ENCODE data around the gene ACBD7.

The ACBD7 gene

GRCh38 chr10:15120523-15120922 is 31.9 kb upstream of the ACBD7 start:
- no peak overlapping the region for H2AFZ ChIP-seq (ENCODE audit: low read length, unreplicated experiment)
- peak overlapping the region; percentile 72 for H3K27ac ChIP-seq (ENCODE audit: low read depth, low read length)
- H3K4me3 ChIP-seq (ENCODE audit: low read depth, low read length), result no peak overlapping the region
- H3K4me1 ChIP-seq (ENCODE audit: control insufficient read depth, insufficient read depth, low read length, unreplicated experiment), result peaks cover 35% of the 10 kb centered on the region
- peaks cover 44% of the 10 kb centered on the region for H3K36me3 ChIP-seq (ENCODE audit: insufficient read depth, low read length)
- H3K27me3 ChIP-seq (ENCODE audit: insufficient read depth, low read length), result no peaks in the 10 kb centered on the region
- peaks cover 5% of the 10 kb centered on the region for H3K79me2 ChIP-seq (ENCODE audit: control insufficient read depth, insufficient read depth, low read length, unreplicated experiment)

- peaks cover 5% of the 10 kb centered on the region for H3K79me2 ChIP-seq (ENCODE audit: control insufficient read depth, insufficient read depth, low read length, unreplicated experiment)
- H3K27ac ChIP-seq (ENCODE audit: low read depth, low read length), result no peak overlapping the region
- no peak overlapping the region for H3K4me3 ChIP-seq (ENCODE audit: low read depth, low read length)
- H3K36me3 ChIP-seq (ENCODE audit: insufficient read depth, low read length), result peaks cover 47% of the 10 kb centered on the region
- peaks cover 29% of the 10 kb centered on the region for H3K4me1 ChIP-seq (ENCODE audit: control insufficient read depth, insufficient read depth, low read length, unreplicated experiment)
- H3K27me3 ChIP-seq (ENCODE audit: insufficient read depth, low read length), result no peaks in the 10 kb centered on the region
- H2AFZ ChIP-seq (ENCODE audit: low read length, unreplicated experiment), result no peak overlapping the region
These were observed 30.0 kb upstream of the ACBD7 start for GRCh38 chr10:15118615-15119014.

GRCh38 chr10:15116225-15116624 is 27.6 kb upstream of the ACBD7 start:
- Histone ChIP-seq H3K4me3 (ENCODE audit: low read depth, low read length) (no peak overlapping the region), H3K36me3 (ENCODE audit: insufficient read depth, low read length) (peaks cover 50% of the 10 kb centered on the region), H3K27me3 (ENCODE audit: insufficient read depth, low read length) (no peaks in the 10 kb centered on the region), H3K27ac (ENCODE audit: low read depth, low read length) (no peak overlapping the region), H2AFZ (ENCODE audit: low read length, unreplicated experiment) (no peak overlapping the region), H3K79me2 (ENCODE audit: control insufficient read depth, insufficient read depth, low read length, unreplicated experiment) (peaks cover 5% of the 10 kb centered on the region), H3K4me1 (ENCODE audit: control insufficient read depth, insufficient read depth, low read length, unreplicated experiment) (peaks cover 7% of the 10 kb centered on the region)

- Histone ChIP-seq H3K79me2 (ENCODE audit: control insufficient read depth, insufficient read depth, low read length, unreplicated experiment) (peaks cover 5% of the 10 kb centered on the region), H3K27ac (ENCODE audit: low read depth, low read length) (no peak overlapping the region), H2AFZ (ENCODE audit: low read length, unreplicated experiment) (no peak overlapping the region), H3K4me3 (ENCODE audit: low read depth, low read length) (no peak overlapping the region), H3K36me3 (ENCODE audit: insufficient read depth, low read length) (peaks cover 38% of the 10 kb centered on the region), H3K27me3 (ENCODE audit: insufficient read depth, low read length) (no peaks in the 10 kb centered on the region), H3K4me1 (ENCODE audit: control insufficient read depth, insufficient read depth, low read length, unreplicated experiment) (no peaks in the 10 kb centered on the region)
These were observed 25.2 kb upstream of the ACBD7 start for GRCh38 chr10:15113766-15114165.

- H3K79me2 ChIP-seq (ENCODE audit: control insufficient read depth, insufficient read depth, low read length, unreplicated experiment), result peaks cover 5% of the 10 kb centered on the region
- H3K4me3 ChIP-seq (ENCODE audit: low read depth, low read length), result no peak overlapping the region
- H3K27me3 ChIP-seq (ENCODE audit: insufficient read depth, low read length), result no peaks in the 10 kb centered on the region
- H3K4me1 ChIP-seq (ENCODE audit: control insufficient read depth, insufficient read depth, low read length, unreplicated experiment), result no peaks in the 10 kb centered on the region
- no peak overlapping the region for H3K27ac ChIP-seq (ENCODE audit: low read depth, low read length)
- H3K36me3 ChIP-seq (ENCODE audit: insufficient read depth, low read length), result peaks cover 34% of the 10 kb centered on the region
- H2AFZ ChIP-seq (ENCODE audit: low read length, unreplicated experiment), result no peak overlapping the region
These were observed 24.1 kb upstream of the ACBD7 start for GRCh38 chr10:15112657-15113056.

- H3K27ac ChIP-seq (ENCODE audit: low read depth, low read length), result no peak overlapping the region
- peaks cover 7% of the 10 kb centered on the region for H3K36me3 ChIP-seq (ENCODE audit: insufficient read depth, low read length)
- H3K79me2 ChIP-seq (ENCODE audit: control insufficient read depth, insufficient read depth, low read length, unreplicated experiment), result peaks cover 2% of the 10 kb centered on the region
- no peaks in the 10 kb centered on the region for H3K4me1 ChIP-seq (ENCODE audit: control insufficient read depth, insufficient read depth, low read length, unreplicated experiment)
- no peaks in the 10 kb centered on the region for H3K27me3 ChIP-seq (ENCODE audit: insufficient read depth, low read length)
- H3K4me3 ChIP-seq (ENCODE audit: low read depth, low read length), result no peak overlapping the region
- no peak overlapping the region for H2AFZ ChIP-seq (ENCODE audit: low read length, unreplicated experiment)
These were observed 17.9 kb upstream of the ACBD7 start for GRCh38 chr10:15106352-15107013.

- peaks cover 31% of the 10 kb centered on the region for H3K79me2 ChIP-seq (ENCODE audit: control insufficient read depth, insufficient read depth, low read length, unreplicated experiment)
- H3K4me3 ChIP-seq (ENCODE audit: low read depth, low read length), result no peak overlapping the region
- no peak overlapping the region for H3K27ac ChIP-seq (ENCODE audit: low read depth, low read length)
- H3K27me3 ChIP-seq (ENCODE audit: insufficient read depth, low read length), result no peaks in the 10 kb centered on the region
- H3K36me3 ChIP-seq (ENCODE audit: insufficient read depth, low read length), result peaks cover 6% of the 10 kb centered on the region
- H2AFZ ChIP-seq (ENCODE audit: low read length, unreplicated experiment), result no peak overlapping the region
- peaks cover 2% of the 10 kb centered on the region for H3K4me1 ChIP-seq (ENCODE audit: control insufficient read depth, insufficient read depth, low read length, unreplicated experiment)
These were observed 14.9 kb upstream of the ACBD7 start for GRCh38 chr10:15103513-15103912.

GRCh38 chr10:15099886-15100285 is 11.3 kb upstream of the ACBD7 start:
- Histone ChIP-seq H3K27me3 (ENCODE audit: insufficient read depth, low read length) (no peaks in the 10 kb centered on the region), H3K36me3 (ENCODE audit: insufficient read depth, low read length) (peaks cover 4% of the 10 kb centered on the region; the same call in 1 of the 2 replicates), H3K27ac (ENCODE audit: low read depth, low read length) (no peak overlapping the region), H3K4me3 (ENCODE audit: low read depth, low read length) (no peak overlapping the region), H3K79me2 (ENCODE audit: control insufficient read depth, insufficient read depth, low read length, unreplicated experiment) (peaks cover 41% of the 10 kb centered on the region), H3K4me1 (ENCODE audit: control insufficient read depth, insufficient read depth, low read length, unreplicated experiment) (peaks cover 5% of the 10 kb centered on the region), H2AFZ (ENCODE audit: low read length, unreplicated experiment) (no peak overlapping the region)

- Histone ChIP-seq H3K79me2 (ENCODE audit: control insufficient read depth, insufficient read depth, low read length, unreplicated experiment) (peaks cover 40% of the 10 kb centered on the region), H3K27ac (ENCODE audit: low read depth, low read length) (peak within 1 kb of the TSS; percentile 93), H3K4me3 (ENCODE audit: low read depth, low read length) (peak within 1 kb of the TSS; percentile 92), H3K4me1 (ENCODE audit: control insufficient read depth, insufficient read depth, low read length, unreplicated experiment) (peaks cover 5% of the 10 kb centered on the region), H3K27me3 (ENCODE audit: insufficient read depth, low read length) (no peaks in the 10 kb centered on the region), H3K36me3 (ENCODE audit: insufficient read depth, low read length) (no peaks in the 10 kb centered on the region), H2AFZ (ENCODE audit: low read length, unreplicated experiment) (peak within 1 kb of the TSS; percentile 79)
These were observed 8.6 kb upstream of the ACBD7 start, which contains the start of gene RPP38 for GRCh38 chr10:15097011-15097812. RPP38 (plus strand) TSS chr10:15097355; CDS start chr10:15103315, 5,960 bp downstream.

GRCh38 chr10:15096661-15097010 is 8.1 kb upstream of the ACBD7 start:
- Histone ChIP-seq H3K4me1 (ENCODE audit: control insufficient read depth, insufficient read depth, low read length, unreplicated experiment) (peaks cover 5% of the 10 kb centered on the region), H3K27me3 (ENCODE audit: insufficient read depth, low read length) (no peaks in the 10 kb centered on the region), H3K79me2 (ENCODE audit: control insufficient read depth, insufficient read depth, low read length, unreplicated experiment) (peaks cover 39% of the 10 kb centered on the region), H2AFZ (ENCODE audit: low read length, unreplicated experiment) (peak overlapping the region; percentile 79), H3K4me3 (ENCODE audit: low read depth, low read length) (peak overlapping the region; percentile 92), H3K36me3 (ENCODE audit: insufficient read depth, low read length) (no peaks in the 10 kb centered on the region), H3K27ac (ENCODE audit: low read depth, low read length) (peak overlapping the region; percentile 93)

Measured in ACC112 (cell line).